ENCODE results near the gene AMBP. TPM values are rescaled to one million over a fixed set of nuclear protein-coding genes. Genes with fewer than 3 reads are reported as not detected.

The AMBP gene
- total RNA-seq, 1 donor from 2014 or later, result not detected

DNA sequence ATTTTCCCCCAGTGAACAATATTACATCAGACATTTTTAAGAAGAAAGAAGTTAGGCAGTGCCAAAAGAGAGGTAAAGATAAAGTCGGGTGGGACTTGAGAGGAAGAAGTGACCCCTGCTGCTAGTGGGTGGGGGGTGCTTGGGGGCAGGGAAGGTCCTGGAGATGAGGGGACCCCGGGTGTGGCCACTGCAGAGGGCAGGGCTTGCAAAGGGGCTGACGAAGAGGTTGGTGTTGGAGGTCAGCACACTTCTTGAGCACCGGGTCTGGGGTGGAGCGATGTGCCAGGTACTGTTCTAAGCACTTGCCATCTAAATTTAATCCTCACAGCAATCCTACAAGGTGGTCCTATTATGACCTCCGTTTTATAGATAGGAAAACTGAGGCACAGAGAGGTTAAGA, 62.0 kb downstream of the AMBP start:
- no peak for DNase-seq (ENCODE audit: low read depth)
- TF ChIP-seq, protein P1, sequence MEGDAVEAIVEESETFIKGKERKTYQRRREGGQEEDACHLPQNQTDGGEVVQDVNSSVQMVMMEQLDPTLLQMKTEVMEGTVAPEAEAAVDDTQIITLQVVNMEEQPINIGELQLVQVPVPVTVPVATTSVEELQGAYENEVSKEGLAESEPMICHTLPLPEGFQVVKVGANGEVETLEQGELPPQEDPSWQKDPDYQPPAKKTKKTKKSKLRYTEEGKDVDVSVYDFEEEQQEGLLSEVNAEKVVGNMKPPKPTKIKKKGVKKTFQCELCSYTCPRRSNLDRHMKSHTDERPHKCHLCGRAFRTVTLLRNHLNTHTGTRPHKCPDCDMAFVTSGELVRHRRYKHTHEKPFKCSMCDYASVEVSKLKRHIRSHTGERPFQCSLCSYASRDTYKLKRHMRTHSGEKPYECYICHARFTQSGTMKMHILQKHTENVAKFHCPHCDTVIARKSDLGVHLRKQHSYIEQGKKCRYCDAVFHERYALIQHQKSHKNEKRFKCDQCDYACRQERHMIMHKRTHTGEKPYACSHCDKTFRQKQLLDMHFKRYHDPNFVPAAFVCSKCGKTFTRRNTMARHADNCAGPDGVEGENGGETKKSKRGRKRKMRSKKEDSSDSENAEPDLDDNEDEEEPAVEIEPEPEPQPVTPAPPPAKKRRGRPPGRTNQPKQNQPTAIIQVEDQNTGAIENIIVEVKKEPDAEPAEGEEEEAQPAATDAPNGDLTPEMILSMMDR (conservative IDR thresholded peaks at IDR 0.05; ENCODE audit: low read depth, low read length), result no peak
- H3K4me3 ChIP-seq (ENCODE audit: low read depth, low read length), result no peak overlapping the region

DNA sequence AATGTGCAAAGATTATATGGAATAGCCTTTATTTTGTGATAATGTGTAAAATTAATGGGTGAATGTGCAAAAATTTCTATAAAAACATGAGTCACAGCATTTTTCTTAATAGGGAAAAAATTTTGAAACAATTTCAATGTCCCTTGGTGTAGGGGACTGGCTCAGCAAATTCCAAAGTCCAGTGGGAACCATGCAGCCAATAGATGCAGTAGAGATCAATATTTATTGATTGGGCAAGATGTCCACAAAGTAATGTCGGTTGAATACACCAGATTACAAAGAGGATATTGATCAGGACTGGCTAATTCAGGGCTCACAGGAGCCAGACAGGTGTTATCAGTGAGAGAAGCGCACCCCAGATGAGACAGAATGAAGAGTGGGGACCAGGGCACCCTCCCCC, 62.5 kb downstream of the AMBP start:
- no peak for DNase-seq (ENCODE audit: low read depth)
- TF ChIP-seq, protein P1 (conservative IDR thresholded peaks at IDR 0.05; ENCODE audit: low read depth, low read length), result no peak
- H3K4me3 ChIP-seq (ENCODE audit: low read depth, low read length), result no peak overlapping the region

DNA sequence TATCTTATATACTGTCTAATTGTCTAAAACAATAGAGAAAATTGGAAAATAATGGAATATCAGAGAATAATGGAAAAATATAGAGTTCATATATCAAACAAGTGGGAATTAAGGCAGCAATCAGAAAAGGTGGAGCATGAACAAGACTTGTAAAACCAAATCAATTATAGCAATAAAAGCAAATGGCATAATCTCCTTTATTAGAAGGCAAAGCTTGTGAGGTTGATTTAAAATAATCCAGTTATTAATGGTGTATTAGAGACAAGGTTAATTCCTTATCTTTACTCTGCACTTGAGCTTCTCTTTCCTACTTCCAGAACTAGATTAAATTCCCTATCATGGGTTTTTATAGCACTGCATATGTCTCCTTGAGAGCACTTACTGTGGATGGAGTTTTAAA, 64.1 kb downstream of the AMBP start:
- H3K4me3 ChIP-seq (ENCODE audit: low read depth, low read length), result no peak overlapping the region
- DNase-seq (ENCODE audit: low read depth), result no peak
- TF ChIP-seq, protein P1 (conservative IDR thresholded peaks at IDR 0.05; ENCODE audit: low read depth, low read length), result no peak

DNA sequence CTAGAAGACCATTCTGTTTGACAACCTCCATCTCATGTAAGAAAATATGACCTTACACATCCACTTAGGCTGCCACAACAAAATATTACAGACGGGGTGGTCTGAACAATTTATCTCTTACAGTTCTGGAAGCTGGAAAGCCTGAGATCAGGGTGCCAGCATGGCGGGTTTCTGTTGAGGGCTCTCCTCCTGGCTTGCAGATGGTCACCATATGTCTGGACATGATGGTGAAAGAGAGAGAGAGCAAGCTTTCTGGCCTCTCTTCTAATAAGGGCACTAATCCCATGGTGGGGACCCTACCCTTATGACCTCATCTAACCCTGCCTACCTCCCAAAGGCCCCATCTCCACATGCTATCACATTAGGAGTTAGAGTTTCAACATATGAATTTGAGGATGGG, 66.0 kb downstream of the AMBP start:
- TF ChIP-seq, protein P1 (conservative IDR thresholded peaks at IDR 0.05; ENCODE audit: low read depth, low read length), result no peak
- H3K4me3 ChIP-seq (ENCODE audit: low read depth, low read length), result no peak overlapping the region
- no peak for DNase-seq (ENCODE audit: low read depth)

DNA sequence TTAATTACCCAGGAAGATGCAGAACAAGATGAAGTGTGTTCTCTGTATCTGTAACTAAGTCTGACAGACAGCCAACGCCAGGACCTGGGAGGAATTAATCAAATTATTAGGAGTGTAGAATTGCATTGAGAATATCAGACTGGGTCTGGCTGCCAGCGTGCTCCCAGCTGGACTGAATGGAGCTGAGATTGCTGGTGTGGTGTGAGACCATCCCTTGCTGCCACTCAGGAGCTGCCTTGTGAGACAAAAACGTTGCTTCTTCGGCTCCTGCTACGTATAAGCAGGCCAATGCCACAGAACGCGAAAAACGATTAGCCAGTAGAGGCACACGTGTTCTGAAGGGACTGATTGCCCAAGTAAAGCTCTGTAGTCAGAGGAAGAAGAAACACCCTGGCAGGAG, 66.8 kb downstream of the AMBP start:
- H3K4me3 ChIP-seq (ENCODE audit: low read depth, low read length), result no peak overlapping the region
- TF ChIP-seq, protein P1 (conservative IDR thresholded peaks at IDR 0.05; ENCODE audit: low read depth, low read length), result no peak
- no peak for DNase-seq (ENCODE audit: low read depth)

Other genes starting within 250 kb of the AMBP start
- 3.9 and 5.6 TPM in 2 replicates for gene ZNF618, start 202.0 kb downstream of the AMBP start, total RNA-seq
- gene KIF12, start 21.0 kb upstream of the AMBP start, total RNA-seq, result 13.5 and 39.3 TPM in 2 replicates
- gene COL27A1, start 77.2 kb upstream of the AMBP start, total RNA-seq, result 8.5 and 9.1 TPM in 2 replicates
- not detected in 2 replicates for gene ORM1, start 244.8 kb upstream of the AMBP start, total RNA-seq